K562 (cell line): ENCODE results near the gene SLC2A10.

ENCODE experiments used
- CREB3 ChIP-seq: fragments of 450-650 bp; conservative IDR thresholded peaks from 2 replicates; pipeline ENCODE4 v1.6.1; 2016; ENCODE audit warnings: missing genetic modification characterization, low read depth, mild to moderate bottlenecking, missing compliant biosample characterization, moderate library complexity
- CTCF ChIP-seq, 3 experiments: IDR thresholded peaks in 2 of 3; conservative IDR thresholded peaks in 1 of 3; 2 replicates each; pipeline ENCODE4 v1.5.1; 2011 to 2012; ENCODE audit warnings: low read length in 3 of 3, mild to moderate bottlenecking in 3 of 3, control low read depth in 2 of 3, improper control_type of control experiment in 1 of 3, inconsistent platforms in 1 of 3, low read depth in 1 of 3, mixed read lengths in 1 of 3, moderate library complexity in 1 of 3; ENCODE audit not compliant: insufficient read depth in 2 of 3
- ETV6 ChIP-seq, 3 experiments: fragments of 150-350 bp in 1 of 3; sonication (generic) in 1 of 3; formaldehyde crosslinking in 1 of 3; IDR thresholded peaks; 2 replicates each; pipeline versions ENCODE4 v1.6.1 to v1.8.0; 2014 to 2022; ENCODE audit warnings: borderline replicate concordance in 2 of 3, low read depth in 2 of 3, antibody characterized with exemption in 1 of 3, low read length in 1 of 3, mild to moderate bottlenecking in 1 of 3, missing genetic modification reagents in 1 of 3
- MAX ChIP-seq: sonication (generic); formaldehyde crosslinking; IDR thresholded peaks from 2 replicates; pipeline ENCODE4 v1.9.0; 2022; ENCODE audit warnings: mild to moderate bottlenecking, missing genetic modification reagents
- MGA ChIP-seq: fragments of 450-650 bp; IDR thresholded peaks from 2 replicates; pipeline ENCODE4 v1.6.1; 2016; ENCODE audit warnings: mild to moderate bottlenecking, moderate library complexity
- POLR2AphosphoS5 ChIP-seq: IDR thresholded peaks from 2 replicates; pipeline ENCODE4 v1.6.1; 2011; ENCODE audit warnings: mild to moderate bottlenecking, low read depth, low read length, moderate library complexity; ENCODE audit not compliant: control insufficient read depth, insufficient read depth
- TCF7L2 ChIP-seq: fragments of 150-350 bp; IDR thresholded peaks from 2 replicates; pipeline ENCODE4 v1.6.1; 2016; ENCODE audit warnings: low read depth, mild to moderate bottlenecking, low read length, moderate library complexity
- USF2 ChIP-seq: sonication (generic); formaldehyde crosslinking; IDR thresholded peaks from 2 replicates; pipeline ENCODE4 v1.5.0; 2020; ENCODE audit warnings: missing genetic modification reagents
- ZBTB33 ChIP-seq: sonication (generic); formaldehyde crosslinking; IDR thresholded peaks from 2 replicates; pipeline ENCODE4 v1.8.1; 2023; ENCODE audit warnings: mild to moderate bottlenecking, missing genetic modification reagents
- ZNF740 ChIP-seq, 3 experiments: fragments of 200-800 bp in 1 of 3; sonication (Bioruptor generic) in 1 of 3; sonication (generic) in 1 of 3; formaldehyde crosslinking in 1 of 3; IDR thresholded peaks; 2 replicates each; pipeline versions ENCODE4 v1.6.1 to v1.8.0; 2016 to 2022; ENCODE audit warnings: mild to moderate bottlenecking in 2 of 3, missing compliant biosample characterization in 2 of 3, missing genetic modification characterization in 2 of 3, missing genetic modification reagents in 1 of 3

- TF ChIP-seq ETV6 (IDR thresholded peaks at IDR 0.05; ENCODE audit: borderline replicate concordance in 1 of 2, low read depth in 2 of 2, low read length in 1 of 2) (no peak), ETV6 (CRISPR knock-in tag; IDR thresholded peaks at IDR 0.05; ENCODE audit: borderline replicate concordance) (no peak), POLR2AphosphoS5 (no peak), CTCF (IDR thresholded peaks at IDR 0.05 in 2 of 3, conservative IDR thresholded peaks at IDR 0.05 in 1 of 3; ENCODE audit: insufficient read depth in 2 of 3, low read depth in 1 of 3, low read length in 3 of 3) (no peak), CREB3 (tag) (no peak), TCF7L2 (no peak), ZBTB33 (no peak), USF2 (CRISPR knock-in tag) (no peak), MAX (CRISPR knock-in tag) (no peak), MGA (no peak), ZNF740 (CRISPR knock-in tag; IDR thresholded peaks at IDR 0.05) (no peak), ZNF740 (tag; IDR thresholded peaks at IDR 0.05) (no peak)
Measured at GRCh38 chr20:46774236-46774635, 64.8 kb downstream of the SLC2A10 start.
